Upper lobe of left lung (tissue), 6 donors: ENCODE results near the gene USP22. TPM values are rescaled to one million over a fixed set of nuclear protein-coding genes. Genes with fewer than 3 reads are reported as not detected.

Experiments
- ATAC-seq, 2 donors: fragments of 200-7000 bp; cut with Tn5 transposase; one replicate each; pipeline ENCODE4 v1.9.1; 2022; ENCODE audit warnings: mild to moderate bottlenecking in 2 of 2, moderate library complexity in 2 of 2; ENCODE audit not compliant: low FRiP score in 2 of 2
- DNase-seq, 2 donors: peaks; one replicate each; pipeline ENCODE4 v3.0.0-alpha.2; 2019 to 2020
- H3K27ac ChIP-seq, 4 donors: fragments of 200-600 bp; sonication (generic); one replicate each; pipeline ENCODE4 v1.5.1; 2016 to 2019
- H3K27me3 ChIP-seq, 4 donors: fragments of 200-600 bp; sonication (generic); one replicate each; pipeline ENCODE4 v1.5.1; 2017 to 2019
- H3K36me3 ChIP-seq, 4 donors: fragments of 200-600 bp; sonication (generic); one replicate each; pipeline ENCODE4 v1.5.1; 2016 to 2019
- H3K4me1 ChIP-seq, 4 donors: fragments of 200-600 bp; sonication (generic); one replicate each; pipeline ENCODE4 v1.5.1; 2018 to 2019
- H3K4me3 ChIP-seq, 4 donors: fragments of 200-600 bp; sonication (generic); one replicate each; pipeline ENCODE4 v1.5.1; 2017 to 2019; ENCODE audit warnings: mild to moderate bottlenecking in 2 of 4, moderate library complexity in 1 of 4
- H3K9me3 ChIP-seq, 4 donors: fragments of 200-600 bp; sonication (generic); one replicate each; pipeline ENCODE4 v1.5.1; 2018 to 2019
- EP300 ChIP-seq, 4 donors: sonication (generic); formaldehyde crosslinking; IDR thresholded peaks; one replicate each; pipeline ENCODE4 v1.5.1; 2017; ENCODE audit warnings: antibody characterized with exemption in 4 of 4, control low read depth in 2 of 4
- POLR2A ChIP-seq, 4 donors: fragments of 450-650 bp; IDR thresholded peaks; one replicate each; pipeline ENCODE4 v1.5.1; 2016 to 2017; ENCODE audit warnings: antibody characterized with exemption in 4 of 4, mild to moderate bottlenecking in 2 of 4
- POLR2AphosphoS5 ChIP-seq, 2 donors: sonication (generic); formaldehyde crosslinking; IDR thresholded peaks; one replicate each; pipeline ENCODE4 v1.5.1; 2017; ENCODE audit warnings: antibody characterized with exemption in 2 of 2
- WGBS, 2 donors: methylation state at CpG; one replicate each; pipeline ENCODE4 v1.1.5; 2017 to 2018; 5-methylcytosine and 5-hydroxymethylcytosine counted together
- total RNA-seq, 6 donors: library from RNA; depleted of rRNA in 4 of 6; stranded (reverse); fragments of >200 nt in 4 of 6; gene quantifications; one replicate each; pipeline versions ENCODE4 v1.1.0 to v1.2.1, GENCODE V29; 2016 to 2021
- TF ChIP-seq, protein P1 (sequence below), 6 experiments: fragments of 450-650 bp in 4 of 6; fragments of 200-600 bp in 2 of 6; sonication (generic) in 2 of 6; IDR thresholded peaks; one replicate each; pipeline ENCODE4 v1.5.1; 2016 to 2019; ENCODE audit warnings: antibody characterized with exemption in 6 of 6
- donor health status: DM: no; HTN: no; CAD: no; lungs with moderate emphysema.
- donor health status: DM: no; HTN: yes; CAD: no; lungs with severe emphysema.

Gene USP22
- total RNA-seq, 6 donors from 2014 or later = 134 to 302 (median 177) TPM

DNA sequence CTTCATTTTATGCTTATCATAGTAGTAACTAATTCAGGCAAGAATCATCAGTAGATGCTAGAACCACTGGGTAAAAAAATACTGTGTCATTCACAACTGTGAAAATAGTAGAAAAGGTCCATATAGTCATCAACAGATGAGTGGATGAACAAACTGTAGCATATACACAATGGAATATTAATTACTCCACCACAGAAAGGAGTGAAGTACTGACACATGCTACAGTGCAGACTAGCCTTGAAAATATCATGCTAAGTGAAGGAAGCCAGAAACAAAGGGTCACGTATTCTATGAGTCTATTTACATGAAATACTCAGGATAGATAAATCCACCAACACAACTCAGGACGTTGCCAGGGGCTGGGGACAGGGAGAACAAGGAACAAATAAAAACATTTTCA, 13.3 kb downstream of the USP22 start:
- H3K27me3 ChIP-seq = no peaks in the 10 kb centered on the region
- H3K4me1 ChIP-seq = peaks cover 44 to 62% (median 52%) of the 10 kb centered on the region in 4 donors
- WGBS, 2 donors = 17 to 40% methylated on average over 2 of the region's 2 CpGs
- no peak overlapping the region for H3K4me3 ChIP-seq
- ATAC-seq (no peak), DNase-seq (no peak)
- peaks cover 10 to 40% (median 31%) of the 10 kb centered on the region in 4 donors for H3K36me3 ChIP-seq
- TF ChIP-seq, protein P1, sequence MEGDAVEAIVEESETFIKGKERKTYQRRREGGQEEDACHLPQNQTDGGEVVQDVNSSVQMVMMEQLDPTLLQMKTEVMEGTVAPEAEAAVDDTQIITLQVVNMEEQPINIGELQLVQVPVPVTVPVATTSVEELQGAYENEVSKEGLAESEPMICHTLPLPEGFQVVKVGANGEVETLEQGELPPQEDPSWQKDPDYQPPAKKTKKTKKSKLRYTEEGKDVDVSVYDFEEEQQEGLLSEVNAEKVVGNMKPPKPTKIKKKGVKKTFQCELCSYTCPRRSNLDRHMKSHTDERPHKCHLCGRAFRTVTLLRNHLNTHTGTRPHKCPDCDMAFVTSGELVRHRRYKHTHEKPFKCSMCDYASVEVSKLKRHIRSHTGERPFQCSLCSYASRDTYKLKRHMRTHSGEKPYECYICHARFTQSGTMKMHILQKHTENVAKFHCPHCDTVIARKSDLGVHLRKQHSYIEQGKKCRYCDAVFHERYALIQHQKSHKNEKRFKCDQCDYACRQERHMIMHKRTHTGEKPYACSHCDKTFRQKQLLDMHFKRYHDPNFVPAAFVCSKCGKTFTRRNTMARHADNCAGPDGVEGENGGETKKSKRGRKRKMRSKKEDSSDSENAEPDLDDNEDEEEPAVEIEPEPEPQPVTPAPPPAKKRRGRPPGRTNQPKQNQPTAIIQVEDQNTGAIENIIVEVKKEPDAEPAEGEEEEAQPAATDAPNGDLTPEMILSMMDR (IDR thresholded peaks at IDR 0.05) = no peak
- TF ChIP-seq POLR2AphosphoS5 (IDR thresholded peaks at IDR 0.05) = no peak
- no peak for TF ChIP-seq POLR2A (IDR thresholded peaks at IDR 0.05)
- no peak for TF ChIP-seq EP300 (IDR thresholded peaks at IDR 0.05)
- H3K9me3 ChIP-seq = no peaks in the 10 kb centered on the region
- H3K27ac ChIP-seq = peak overlapping the region in 1 of 4 donors; percentile 9

DNA sequence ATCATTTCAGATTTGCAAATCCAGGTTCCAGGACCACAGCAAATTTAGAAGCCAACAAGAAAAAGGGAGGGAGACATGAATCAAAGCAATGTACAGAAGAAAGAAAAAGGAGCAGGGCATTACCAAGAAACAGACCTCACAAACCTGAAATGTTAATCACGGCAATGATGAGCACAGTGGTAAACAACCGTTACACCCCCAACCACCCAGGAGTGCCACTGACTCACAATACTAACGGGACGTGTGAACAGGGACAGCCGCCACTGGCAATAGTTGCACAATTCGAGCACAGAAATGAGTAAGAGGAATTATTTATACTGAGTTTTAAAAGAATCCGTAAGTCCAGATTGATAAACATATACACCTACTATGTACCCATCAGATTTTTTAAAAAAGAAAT, 13.8 kb downstream of the USP22 start:
- Histone ChIP-seq H3K9me3 (no peaks in the 10 kb centered on the region), H3K27ac (peak overlapping the region in 1 of 4 donors; percentile 1), H3K36me3 (peaks cover 10 to 45% (median 33%) of the 10 kb centered on the region in 4 donors), H3K4me1 (peaks cover 43 to 60% (median 50%) of the 10 kb centered on the region in 4 donors), H3K4me3 (no peak overlapping the region), H3K27me3 (no peaks in the 10 kb centered on the region)
- ATAC-seq (peak in 1 of 2 donors; percentile 72), DNase-seq (peak in 1 of 2 donors; percentile 43)
- 25 to 28% methylated on average over 7 of the region's 7 CpGs for WGBS, 2 donors
- TF ChIP-seq EP300 (IDR thresholded peaks at IDR 0.05) = no peak
- TF ChIP-seq POLR2AphosphoS5 (IDR thresholded peaks at IDR 0.05) = peak in 1 of 2 donors; percentile 11

DNA sequence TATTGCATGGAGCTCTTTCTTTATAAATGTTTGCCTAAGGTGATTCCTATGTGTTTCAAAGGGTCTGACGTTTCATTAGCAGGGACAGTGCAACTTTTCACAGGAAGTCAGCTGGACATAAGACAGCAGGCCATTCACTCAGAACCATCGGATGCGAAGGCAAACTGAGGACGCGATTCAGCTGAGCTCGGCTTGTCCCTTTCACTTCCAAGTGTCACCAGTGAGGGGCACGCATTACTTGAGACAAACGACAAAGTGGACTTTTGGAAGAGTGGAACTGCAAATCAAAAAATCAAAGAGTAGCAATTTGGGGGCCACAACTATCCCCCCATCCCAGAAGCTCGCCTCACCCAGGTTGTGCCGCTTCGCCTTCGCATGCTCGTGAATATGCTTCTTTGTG, 14.6 kb downstream of the USP22 start:
- Histone ChIP-seq H3K4me1 (peaks cover 35 to 60% (median 45%) of the 10 kb centered on the region in 4 donors), H3K27me3 (no peaks in the 10 kb centered on the region), H3K4me3 (no peak overlapping the region), H3K27ac (peak overlapping the region in 1 of 4 donors; percentile 1), H3K36me3 (peaks cover 10 to 53% (median 34%) of the 10 kb centered on the region in 4 donors), H3K9me3 (no peaks in the 10 kb centered on the region)
- ATAC-seq (no peak), DNase-seq (no peak)
- TF ChIP-seq, protein P1 (IDR thresholded peaks at IDR 0.05) = no peak
- TF ChIP-seq POLR2A (IDR thresholded peaks at IDR 0.05) (no peak), POLR2AphosphoS5 (IDR thresholded peaks at IDR 0.05) (no peak), EP300 (IDR thresholded peaks at IDR 0.05) (no peak)
- WGBS, 2 donors = 78 to 89% methylated on average over 12 to 13 of the region's 13 CpGs

DNA sequence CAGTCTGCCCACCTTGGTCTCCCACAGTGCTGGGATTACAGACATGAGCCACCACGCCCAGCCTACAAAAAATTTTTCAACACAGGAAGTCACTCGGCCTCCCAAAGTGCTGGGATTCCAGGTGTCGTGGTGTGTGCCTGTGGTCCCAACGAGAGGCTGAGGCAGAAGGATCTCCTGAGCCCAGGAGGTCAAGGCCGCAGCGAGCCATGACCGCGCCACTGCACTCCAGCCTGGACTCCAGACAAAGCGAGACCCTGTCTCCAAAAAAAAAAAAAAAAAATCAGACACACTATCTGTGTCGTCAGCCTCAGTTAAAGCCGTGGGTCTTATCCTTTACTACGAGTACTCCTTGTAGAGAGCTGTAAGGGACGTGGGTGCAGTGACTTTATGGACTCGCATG, 15.8 kb downstream of the USP22 start:
- H3K4me1 ChIP-seq = peaks cover 25 to 49% (median 34%) of the 10 kb centered on the region in 4 donors
- TF ChIP-seq EP300 (IDR thresholded peaks at IDR 0.05) (no peak), POLR2A (IDR thresholded peaks at IDR 0.05) (no peak), POLR2AphosphoS5 (IDR thresholded peaks at IDR 0.05) (no peak)
- TF ChIP-seq, protein P1 (IDR thresholded peaks at IDR 0.05) = no peak
- H3K36me3 ChIP-seq = peaks cover 10 to 55% (median 34%) of the 10 kb centered on the region in 4 donors
- H3K9me3 ChIP-seq = no peaks in the 10 kb centered on the region
- no peak for ATAC-seq
- no peak overlapping the region for H3K27ac ChIP-seq
- no peaks in the 10 kb centered on the region for H3K27me3 ChIP-seq
- H3K4me3 ChIP-seq = no peak overlapping the region
- no peak for DNase-seq
- 87 to 88% methylated on average over 14 of the region's 14 CpGs for WGBS, 2 donors

DNA sequence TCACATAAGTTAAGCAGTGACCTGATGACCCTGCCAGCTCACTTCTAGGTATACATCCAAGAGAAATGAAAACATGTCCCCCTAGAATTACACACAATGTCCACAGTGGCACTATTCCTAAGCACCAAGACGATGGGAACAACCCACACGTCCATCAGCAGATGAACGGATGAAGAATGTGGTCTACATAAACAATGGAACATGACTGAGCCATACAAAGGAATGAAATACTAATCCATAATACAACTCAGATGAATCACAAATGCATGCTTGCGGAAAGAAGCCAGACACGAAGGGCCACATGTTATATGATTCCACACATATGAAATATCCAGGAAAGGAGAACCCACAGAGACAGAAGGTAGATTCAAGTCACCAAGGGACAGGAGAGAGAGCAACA, 17.4 kb downstream of the USP22 start:
- DNase-seq = no peak
- peaks cover 20 to 37% (median 26%) of the 10 kb centered on the region in 4 donors for H3K4me1 ChIP-seq
- H3K9me3 ChIP-seq = no peaks in the 10 kb centered on the region
- WGBS, 2 donors = 78 to 82% methylated on average over 5 of the region's 5 CpGs
- no peak for ATAC-seq
- H3K4me3 ChIP-seq = no peak overlapping the region
- TF ChIP-seq, protein P1 (IDR thresholded peaks at IDR 0.05) = no peak
- TF ChIP-seq EP300 (IDR thresholded peaks at IDR 0.05) (no peak), POLR2A (IDR thresholded peaks at IDR 0.05) (no peak), POLR2AphosphoS5 (IDR thresholded peaks at IDR 0.05) (no peak)
- no peak overlapping the region for H3K27ac ChIP-seq
- no peaks in the 10 kb centered on the region for H3K27me3 ChIP-seq
- peaks cover 10 to 68% (median 46%) of the 10 kb centered on the region in 4 donors for H3K36me3 ChIP-seq
